ENCODE measurements around the gene PPP1CB.

GRCh38 chr2:28752631-28753376 lies 1.2 kb downstream of the PPP1CB start:
- TF ChIP-seq, protein P1, sequence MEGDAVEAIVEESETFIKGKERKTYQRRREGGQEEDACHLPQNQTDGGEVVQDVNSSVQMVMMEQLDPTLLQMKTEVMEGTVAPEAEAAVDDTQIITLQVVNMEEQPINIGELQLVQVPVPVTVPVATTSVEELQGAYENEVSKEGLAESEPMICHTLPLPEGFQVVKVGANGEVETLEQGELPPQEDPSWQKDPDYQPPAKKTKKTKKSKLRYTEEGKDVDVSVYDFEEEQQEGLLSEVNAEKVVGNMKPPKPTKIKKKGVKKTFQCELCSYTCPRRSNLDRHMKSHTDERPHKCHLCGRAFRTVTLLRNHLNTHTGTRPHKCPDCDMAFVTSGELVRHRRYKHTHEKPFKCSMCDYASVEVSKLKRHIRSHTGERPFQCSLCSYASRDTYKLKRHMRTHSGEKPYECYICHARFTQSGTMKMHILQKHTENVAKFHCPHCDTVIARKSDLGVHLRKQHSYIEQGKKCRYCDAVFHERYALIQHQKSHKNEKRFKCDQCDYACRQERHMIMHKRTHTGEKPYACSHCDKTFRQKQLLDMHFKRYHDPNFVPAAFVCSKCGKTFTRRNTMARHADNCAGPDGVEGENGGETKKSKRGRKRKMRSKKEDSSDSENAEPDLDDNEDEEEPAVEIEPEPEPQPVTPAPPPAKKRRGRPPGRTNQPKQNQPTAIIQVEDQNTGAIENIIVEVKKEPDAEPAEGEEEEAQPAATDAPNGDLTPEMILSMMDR (IDR thresholded peaks at IDR 0.05; ENCODE audit: insufficient read depth, low read length) = no peak
- TF ChIP-seq SPI1 (IDR thresholded peaks at IDR 0.05; ENCODE audit: borderline replicate concordance, low read depth) = no peak
- TF ChIP-seq GABPA (IDR thresholded peaks at IDR 0.05; ENCODE audit: low read depth) = no peak
